Stimulated activated CD4-positive, alpha-beta T cell treated with anti-CD3 and anti-CD28 coated beads, Interleukin-12 subunit alpha, Interleukin-12 subunit beta, amount 100 ng/mL, for 24 hours (primary cell): Measurements from ENCODE around the gene PEX7.
A peak's percentile ranks its signal among the peaks of the same experiment; 100 is the strongest.
"Not testable (repeated sequence)": the region's sequence is repeated elsewhere in the genome, so short reads cannot be mapped to it uniquely, and the experiment has no call there.

Source experiments
- DNase-seq, 2 experiments: peaks; one replicate each; pipeline ENCODE4 v3.0.0-alpha.2; 2020; ENCODE audit warnings: low read depth in 2 of 2

PEX7 gene

DNA sequence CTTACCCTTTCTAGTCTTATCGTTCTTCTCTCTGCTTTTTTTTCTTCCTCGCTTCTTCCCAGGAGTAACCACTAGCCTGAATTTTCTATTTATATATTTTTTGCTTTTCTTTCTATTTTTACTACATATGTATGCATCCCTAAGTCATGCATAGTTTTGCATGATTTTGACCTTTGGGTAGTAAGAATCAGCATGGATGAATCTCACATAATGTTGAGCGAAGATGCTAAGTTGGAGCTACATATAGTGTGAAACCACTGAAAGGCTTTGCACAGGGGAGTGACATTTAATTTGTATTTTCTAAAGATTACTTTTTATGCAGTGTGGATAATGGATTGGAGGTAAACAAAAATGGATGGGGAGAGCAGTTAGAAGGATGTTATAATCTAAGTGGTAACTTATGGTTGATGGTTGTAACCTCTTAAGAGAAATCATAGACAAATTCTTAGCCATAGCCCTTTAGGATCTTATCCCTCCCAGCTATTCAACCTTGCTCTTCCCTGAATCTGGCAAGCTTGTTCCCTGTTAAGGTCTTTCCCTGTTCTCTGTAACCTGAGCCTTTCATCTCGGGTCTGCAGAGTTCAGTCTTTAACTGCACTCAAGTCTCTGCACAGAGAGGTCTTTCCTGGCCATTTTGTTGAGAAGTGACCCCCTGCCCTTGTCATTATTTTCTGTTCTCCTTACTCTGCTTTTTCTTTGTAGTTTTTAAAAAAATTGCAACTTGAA lies 18.0 kb downstream of the PEX7 start:
- DNase-seq = no peak

- no peak for DNase-seq
Observed at GRCh38 chr6:136843210-136843609, 20.8 kb downstream of the PEX7 start.

DNA sequence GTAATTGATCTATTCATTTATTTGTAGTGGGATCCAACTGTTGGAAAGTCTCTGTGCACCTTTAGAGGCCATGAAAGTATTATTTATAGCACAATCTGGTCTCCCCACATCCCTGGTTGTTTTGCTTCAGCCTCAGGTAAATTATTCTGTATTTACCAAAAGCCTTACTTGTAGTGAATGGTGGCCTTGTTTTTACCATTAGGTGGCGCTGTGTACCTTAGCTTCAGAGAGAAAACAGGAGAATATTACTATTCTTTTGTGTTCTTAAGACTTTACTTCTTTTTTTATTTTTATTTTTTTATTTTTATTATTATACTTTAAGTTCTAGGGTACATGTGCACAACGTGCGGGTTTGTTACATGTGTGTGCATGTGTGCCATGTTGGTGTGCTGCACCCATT lies 23.7 kb downstream of the PEX7 start:
- peak in 1 of 2 experiments; percentile 9 for DNase-seq

- DNase-seq = not testable (repeated sequence)
Observed at GRCh38 chr6:136846477-136846876, 24.1 kb downstream of the PEX7 start.

DNA sequence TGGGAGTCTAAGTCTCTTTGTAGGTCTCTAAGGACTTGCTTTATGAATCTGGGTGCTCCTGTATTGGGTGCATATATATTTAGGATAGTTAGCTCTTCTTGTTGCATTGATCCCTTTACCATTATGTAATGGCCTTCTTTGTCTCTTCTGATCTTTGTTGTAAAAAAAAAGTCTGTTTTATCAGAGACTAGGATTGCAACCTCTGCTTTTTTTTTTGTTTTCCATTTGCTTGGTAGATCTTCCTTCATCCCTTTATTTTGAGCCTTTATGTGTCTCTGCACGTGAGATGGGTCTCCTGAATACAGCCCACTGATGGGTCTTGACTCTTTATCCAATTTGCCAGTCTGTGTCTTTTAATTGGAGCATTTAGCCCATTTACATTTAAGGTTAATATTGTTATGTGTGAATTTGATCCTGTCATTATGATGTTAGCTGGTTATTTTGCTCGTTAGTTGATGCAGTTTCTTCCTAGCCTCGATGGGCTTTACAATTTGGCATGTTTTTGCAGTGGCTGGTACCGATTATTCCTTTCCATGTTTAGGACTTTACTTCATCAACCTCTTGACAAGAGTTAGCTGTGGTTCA lies 27.7 kb downstream of the PEX7 start:
- DNase-seq = not testable (repeated sequence)

- no peak for DNase-seq
Observed at GRCh38 chr6:136859430-136859829, 37.0 kb downstream of the PEX7 start.

DNA sequence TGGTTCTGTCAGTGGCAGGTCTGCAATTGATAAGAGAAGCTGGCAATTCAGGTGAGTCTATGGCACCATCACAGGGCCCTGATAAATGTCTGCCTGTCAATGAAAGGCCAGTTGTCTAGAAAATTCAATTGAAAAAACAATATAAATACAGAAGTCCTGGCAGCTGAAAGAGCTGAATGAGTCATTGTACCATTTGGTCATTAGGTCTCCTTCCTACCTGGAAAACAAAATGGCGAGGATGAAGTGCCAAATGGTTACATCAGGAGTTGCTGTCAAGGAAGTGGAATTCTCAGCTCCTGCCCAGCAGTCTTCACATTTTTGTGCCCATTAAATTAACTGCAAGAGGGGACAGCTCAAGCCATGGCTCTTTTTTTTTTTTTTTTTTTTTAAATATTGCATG lies 37.7 kb downstream of the PEX7 start:
- DNase-seq = no peak

DNA sequence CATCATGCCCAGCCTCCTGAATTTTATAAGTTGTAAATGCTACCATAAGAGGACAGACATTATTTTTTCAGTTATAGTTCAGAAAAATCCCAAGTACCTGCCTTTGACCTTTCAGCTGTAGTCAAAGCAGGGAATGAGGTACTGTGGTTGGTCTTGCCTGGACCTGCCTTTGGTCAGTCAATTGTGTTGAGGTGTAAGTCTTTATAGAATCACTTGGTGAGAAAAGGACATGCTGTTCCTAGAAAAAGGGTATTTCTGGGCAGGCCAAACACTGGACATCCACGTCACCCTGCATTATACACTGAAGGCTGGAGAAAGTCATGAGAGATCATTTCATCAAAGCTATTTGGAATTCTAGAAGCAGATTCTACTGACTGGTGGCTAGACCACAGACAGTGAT lies 40.3 kb downstream of the PEX7 start:
- no peak for DNase-seq

GRCh38 chr6:136863752-136864151 lies 41.4 kb downstream of the PEX7 start:
- no peak for DNase-seq

GRCh38 chr6:136864676-136865075 lies 42.3 kb downstream of the PEX7 start:
- DNase-seq = no peak

- no peak for DNase-seq
Observed at GRCh38 chr6:136866872-136867416, 44.6 kb downstream of the PEX7 start.

DNA sequence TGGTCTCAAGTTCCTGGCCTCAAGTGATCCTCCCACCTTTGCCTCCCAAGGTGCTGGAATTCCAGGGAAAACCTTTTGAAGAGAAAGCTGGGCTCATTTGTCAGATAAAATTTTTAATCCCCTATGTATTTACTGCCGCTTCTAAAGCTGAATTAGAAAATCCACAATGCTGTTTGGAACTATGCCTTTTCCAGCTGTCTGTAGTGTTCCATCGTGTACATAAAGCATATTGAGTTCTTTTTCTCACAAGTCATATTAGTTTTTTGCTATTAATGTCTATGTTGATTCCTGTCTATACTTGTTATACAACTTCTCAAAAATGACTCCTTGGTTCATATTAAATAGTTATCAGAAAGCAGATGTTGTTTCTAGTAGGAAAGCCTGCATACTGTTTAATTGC lies 47.1 kb downstream of the PEX7 start:
- DNase-seq = no peak

DNA sequence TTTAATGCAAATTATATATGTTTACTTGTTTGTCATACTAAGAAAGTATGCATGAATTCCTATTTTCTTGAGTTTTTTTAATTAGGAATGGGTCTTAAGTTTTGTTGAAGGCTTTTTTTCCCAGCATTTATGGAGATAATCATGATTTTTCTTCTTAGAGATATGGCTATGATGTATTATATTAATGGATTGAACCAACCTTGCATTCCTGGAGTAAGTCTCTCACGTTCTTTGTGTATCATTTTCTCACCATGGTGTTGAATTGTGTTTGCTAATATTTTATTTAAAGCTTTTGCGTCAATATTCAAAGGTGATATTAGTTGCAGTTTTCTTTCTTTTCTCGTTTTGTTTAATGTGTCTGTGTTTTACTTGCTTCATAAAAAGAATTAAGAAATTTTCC lies 51.4 kb downstream of the PEX7 start:
- no peak for DNase-seq

GRCh38 chr6:136876469-136876868 lies 54.1 kb downstream of the PEX7 start:
- DNase-seq = not testable (repeated sequence)

GRCh38 chr6:136880748-136881460 lies 58.5 kb downstream of the PEX7 start:
- no peak for DNase-seq

- DNase-seq = no peak
Observed at GRCh38 chr6:136886091-136886490, 63.7 kb downstream of the PEX7 start.

DNA sequence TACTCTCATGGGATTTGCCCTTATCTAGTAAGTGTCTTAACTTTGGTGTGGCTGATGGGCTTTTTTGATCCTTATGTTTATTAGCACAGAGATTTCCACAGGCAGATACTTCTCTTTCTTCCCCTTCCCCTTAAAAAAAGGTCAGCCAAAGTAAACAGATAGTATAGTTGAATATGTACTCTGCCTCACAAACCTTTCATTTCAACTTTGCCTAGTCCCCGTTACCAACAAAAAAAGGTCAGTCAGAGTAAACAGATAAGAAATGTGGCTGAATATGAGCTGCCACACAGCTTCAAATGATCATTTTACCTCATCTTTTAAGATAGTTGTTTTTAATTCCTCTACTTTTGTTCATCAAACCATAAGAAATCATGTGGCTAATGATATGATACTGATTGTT lies 65.6 kb downstream of the PEX7 start:
- DNase-seq = no peak

GRCh38 chr6:136889271-136890193 lies 67.1 kb downstream of the PEX7 start:
- DNase-seq = no peak

DNA sequence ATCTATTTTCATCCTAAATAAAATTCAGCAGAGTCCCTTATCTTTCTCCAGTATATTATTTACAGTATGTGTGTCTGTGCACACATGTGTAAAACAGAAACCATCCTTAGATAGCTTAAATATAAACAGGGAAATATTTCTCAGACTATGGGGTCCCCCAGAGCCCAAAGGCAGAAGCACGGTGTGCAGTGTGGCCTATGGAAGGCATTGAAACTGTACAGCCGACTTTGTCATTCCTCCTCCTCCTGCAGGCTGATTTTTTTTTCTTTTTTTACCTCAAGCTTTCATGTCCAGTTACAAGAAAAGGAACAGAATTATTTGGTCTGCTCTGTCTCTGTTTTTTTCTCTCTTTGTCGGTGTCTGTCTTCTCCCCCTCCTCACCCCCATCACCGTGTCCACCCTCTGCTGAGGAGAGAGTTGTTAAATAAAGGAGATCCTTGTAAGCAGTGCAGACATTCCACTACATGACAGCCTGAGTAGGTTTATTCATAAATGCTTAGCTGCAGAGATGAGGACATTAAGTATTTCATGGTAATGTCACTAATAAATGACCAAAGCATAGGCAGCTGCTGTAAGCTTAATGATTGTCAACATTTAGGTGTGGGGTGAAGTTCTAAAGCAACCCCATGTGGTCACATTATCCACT lies 67.9 kb downstream of the PEX7 start:
- no peak for DNase-seq

DNA sequence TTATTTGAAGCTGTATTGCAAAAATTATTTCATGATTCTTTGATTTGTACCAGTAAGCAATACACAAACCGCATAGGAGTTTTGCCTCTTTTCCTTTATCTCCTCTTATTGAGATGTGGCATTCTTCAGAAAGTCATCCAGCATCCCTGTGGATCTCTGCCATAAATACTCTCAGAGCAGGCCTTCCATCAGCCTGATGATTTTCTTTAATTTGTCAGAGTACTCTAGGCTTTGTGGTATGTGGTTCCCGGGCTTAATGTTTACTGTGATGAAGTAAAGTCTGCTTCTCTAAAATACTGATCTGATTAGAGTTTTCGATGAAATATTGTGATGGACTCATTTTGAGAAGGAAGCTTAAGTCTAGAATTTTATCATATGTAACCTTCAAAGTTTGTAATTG lies 68.6 kb downstream of the PEX7 start:
- DNase-seq = no peak

- no peak for DNase-seq
Observed at GRCh38 chr6:136893187-136893586, 70.8 kb downstream of the PEX7 start.
